ENCODE results near the gene LRRC37A.
A peak's percentile ranks its signal among the peaks of the same experiment; 100 is the strongest.
"Not testable (repeated sequence)": the region's sequence is repeated elsewhere in the genome, so short reads cannot be mapped to it uniquely, and the experiment has no call there.

LRRC37A gene

DNA sequence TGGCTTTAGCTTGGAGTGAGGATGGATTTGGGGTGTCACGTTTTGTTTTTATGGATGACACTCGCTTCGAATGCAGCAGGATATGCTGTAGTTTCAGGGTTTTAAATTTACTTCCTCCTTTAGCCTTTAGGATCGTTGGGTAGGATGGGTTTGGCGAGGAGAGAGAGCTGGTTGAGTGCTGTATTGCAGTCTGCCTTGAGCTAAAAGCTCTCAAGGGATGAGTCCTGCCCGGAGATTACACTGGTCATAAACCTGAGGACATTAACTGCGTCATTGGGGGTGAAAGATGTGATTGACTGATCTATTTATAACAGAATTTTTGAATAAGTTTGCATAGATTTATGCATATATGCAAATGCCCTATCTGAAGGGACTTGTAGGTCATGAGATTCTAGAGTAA lies 78.5 kb downstream of the LRRC37A start:
- FAIRE-seq = peak; percentile 55
- not testable (repeated sequence) for DNase-seq (ENCODE audit: insufficient read length, low spot score)

DNA sequence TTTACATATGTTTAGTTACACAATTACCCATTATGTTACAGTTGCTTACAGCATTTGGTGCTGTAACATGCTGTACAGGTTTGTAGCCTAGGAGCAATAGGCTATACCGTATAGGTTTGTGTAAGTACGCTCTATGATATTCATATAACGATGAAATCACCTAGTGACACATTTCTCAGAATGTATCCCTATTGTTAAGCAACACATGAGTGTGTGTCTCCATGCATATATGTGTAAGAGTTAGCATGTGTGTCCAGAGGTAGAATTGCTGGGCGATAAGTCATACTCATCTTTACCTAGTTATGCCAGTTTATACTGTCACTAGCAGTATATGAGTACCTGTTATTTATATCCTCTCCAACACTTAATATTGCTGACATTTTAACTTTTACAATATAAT lies 88.2 kb downstream of the LRRC37A start:
- DNase-seq (ENCODE audit: insufficient read length, low spot score) = not testable (repeated sequence)
- peak; percentile 98 for FAIRE-seq

DNA sequence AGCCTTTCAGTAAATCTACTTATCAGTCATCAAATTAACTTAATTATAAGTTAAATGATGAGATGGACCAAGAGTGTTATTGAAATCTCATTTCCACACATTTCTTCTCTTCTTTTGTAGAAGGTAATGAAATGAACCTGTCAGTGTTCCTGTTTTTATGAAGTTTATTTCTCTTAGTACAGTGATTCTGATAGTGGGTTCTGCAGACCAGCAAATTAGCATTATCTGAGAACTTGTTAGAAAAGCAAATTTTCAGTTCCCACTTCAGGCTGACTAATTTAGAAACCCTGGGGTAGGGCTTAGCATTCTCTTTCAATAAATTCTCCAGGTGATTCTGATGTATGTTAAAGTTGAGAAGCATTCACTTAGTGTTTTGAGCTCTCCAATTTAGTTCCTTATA lies 90.6 kb downstream of the LRRC37A start:
- not testable (repeated sequence) for DNase-seq (ENCODE audit: insufficient read length, low spot score)
- peak; percentile 80 for FAIRE-seq
